Hematopoietic multipotent progenitor cell treated with erythropoietin and hydrocortisone succinate and interleukin-3 and kit ligand, for 15 days (in vitro differentiated cells): ENCODE data around the gene ABCG1.

Source experiments
- DNase-seq: peaks from one replicate; pipeline ENCODE4 v3.0.0-alpha.2; 2015; ENCODE audit warnings: low spot score

Gene ABCG1

GRCh38 chr21:42272109-42272962 is 53.4 kb downstream of the ABCG1 start:
- no peak for DNase-seq

DNA sequence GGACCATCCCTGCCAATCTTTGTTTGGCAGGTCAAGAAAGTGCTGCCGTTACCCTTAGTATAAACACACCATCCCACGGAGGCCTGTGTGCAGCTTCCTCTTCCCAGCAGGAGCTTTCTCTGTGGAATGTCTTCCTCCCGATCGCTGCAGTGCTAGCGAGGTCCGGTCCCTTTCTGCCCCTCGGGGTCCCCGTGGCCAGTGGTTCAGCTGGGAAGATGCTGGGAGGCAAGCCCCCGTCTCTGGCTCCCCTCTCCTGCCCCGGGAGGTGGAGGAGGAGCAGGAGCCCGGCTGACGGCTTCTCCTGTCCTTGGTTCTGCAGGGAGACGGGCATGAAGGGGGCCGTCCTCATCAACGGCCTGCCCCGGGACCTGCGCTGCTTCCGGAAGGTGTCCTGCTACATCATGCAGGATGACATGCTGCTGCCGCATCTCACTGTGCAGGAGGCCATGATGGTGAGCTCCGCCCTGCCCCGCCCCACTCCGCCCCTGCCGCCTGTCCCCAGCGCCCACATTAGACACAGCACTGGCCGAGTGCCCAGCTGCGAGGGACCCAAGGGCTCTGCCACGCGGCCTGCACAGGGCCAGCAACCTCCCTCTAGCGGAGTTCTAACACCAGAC is 54.2 kb downstream of the ABCG1 start:
- DNase-seq = no peak

GRCh38 chr21:42276076-42276475 is 57.1 kb downstream of the ABCG1 start:
- no peak for DNase-seq

DNA sequence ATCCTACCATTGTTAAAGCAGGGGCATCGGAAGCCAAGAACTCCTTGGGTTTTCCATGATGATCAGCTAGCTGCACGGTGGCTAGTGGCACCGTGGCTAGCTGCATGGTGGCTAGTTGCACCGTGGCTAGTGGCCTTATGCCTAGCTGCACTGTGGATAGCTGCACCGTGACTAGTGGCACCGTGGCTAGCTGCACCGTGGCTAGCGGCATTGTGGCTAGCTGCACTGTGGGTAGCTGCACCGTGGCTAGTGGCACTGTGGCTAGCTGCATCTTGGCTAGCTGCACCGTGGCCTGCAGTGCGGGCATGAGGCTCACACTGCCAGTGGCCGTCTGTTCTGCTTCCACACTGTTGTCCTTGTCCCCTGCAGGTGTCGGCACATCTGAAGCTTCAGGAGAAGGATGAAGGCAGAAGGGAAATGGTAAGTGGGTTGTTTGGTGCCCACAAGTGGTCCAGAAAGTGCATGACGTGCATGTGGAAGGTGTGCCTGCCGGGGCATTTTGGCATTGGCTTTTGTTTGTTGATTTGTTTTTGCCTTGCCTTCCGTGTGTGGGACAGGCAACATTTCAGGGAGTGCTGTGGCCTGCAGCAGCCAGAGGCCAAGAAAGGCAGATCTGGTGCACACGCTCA is 57.7 kb downstream of the ABCG1 start:
- no peak for DNase-seq

- DNase-seq = no peak
These were observed 58.7 kb downstream of the ABCG1 start for GRCh38 chr21:42277593-42277992.

GRCh38 chr21:42278451-42279149 is 59.7 kb downstream of the ABCG1 start:
- DNase-seq = no peak

DNA sequence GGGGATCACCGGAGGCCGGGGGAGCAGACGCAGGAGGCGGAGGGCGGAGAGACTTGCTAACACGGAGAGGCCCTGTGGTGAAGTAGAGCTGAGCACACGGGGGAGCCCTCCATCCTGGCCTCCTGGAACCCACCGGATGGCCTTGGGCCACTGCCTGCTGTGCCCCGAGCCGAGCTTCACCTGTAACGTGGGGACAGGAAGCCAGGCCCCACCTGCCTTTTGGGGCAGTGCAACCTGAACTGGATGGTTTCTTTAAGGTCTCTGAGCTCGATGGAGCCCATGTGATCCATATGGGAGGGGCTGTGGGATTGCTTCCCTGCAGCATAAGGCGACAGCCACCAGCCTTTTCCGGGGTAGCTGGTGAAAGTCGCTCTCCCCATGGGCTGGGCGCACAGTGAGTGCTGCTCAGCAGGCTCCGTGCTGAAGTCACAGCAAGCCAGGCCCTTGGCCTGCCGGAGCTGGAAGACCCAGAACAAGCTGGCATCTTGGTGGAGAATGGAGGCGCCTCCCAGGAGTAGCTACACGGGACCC is 60.5 kb downstream of the ABCG1 start:
- no peak for DNase-seq

DNA sequence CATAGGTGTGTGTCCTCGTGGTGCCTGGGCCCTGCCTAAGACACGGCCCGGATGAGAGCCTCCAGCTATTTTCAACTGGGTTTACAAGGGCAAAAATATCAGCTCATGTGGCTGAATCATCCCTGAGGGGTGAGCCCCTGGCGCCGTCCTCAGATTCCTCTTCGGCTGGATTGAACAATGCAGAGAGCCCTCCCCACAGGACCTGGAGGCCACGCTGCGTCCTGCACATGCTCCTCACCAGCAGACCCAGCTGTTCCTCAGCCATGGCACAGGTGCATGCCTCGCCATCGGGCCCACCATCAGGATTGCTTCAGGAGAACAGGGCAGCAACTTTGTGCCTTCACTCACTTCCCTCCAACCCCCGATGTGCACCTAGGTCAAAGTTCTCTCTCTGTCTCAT is 60.9 kb downstream of the ABCG1 start:
- no peak for DNase-seq

DNA sequence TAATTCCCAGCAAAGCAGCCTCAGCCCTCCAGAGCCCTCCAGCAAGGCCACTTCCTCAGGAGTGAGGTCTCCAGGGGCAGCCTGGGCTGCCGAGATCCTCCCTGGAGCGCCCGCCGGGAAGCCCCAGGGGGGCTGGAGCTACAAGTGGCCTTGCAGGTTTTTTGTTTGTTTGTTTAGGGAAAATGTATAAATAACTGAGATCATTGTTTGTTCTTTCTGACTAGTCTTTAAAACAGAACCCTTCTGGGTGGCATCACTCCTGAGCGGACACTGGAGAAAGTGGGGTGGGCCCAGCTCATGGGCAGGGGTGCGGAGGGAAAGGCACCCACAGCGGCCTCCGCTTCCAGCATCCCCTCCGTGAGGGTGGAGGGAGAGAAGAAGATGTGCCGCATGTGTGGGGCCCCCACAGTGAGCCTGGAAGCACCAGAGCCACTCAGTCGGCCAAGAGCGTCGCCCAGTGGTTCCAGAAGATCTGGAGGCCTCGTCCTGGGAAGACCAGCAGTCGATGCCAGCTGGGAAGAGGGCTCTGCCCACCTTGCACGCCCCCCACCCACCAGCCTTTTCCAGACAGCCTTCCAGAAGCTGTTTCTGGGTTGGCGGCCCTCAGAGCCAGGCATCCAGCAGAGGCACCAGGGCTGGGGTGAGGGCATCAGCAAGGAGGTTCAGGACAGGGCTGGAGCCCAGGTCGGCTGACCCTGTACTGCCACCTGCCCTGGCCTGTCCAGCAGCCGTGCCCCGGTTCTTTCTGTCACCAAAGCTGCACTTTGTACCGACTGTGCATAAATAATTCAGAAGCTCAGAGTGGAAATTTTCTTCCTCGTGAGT is 61.6 kb downstream of the ABCG1 start:
- DNase-seq = no peak

DNA sequence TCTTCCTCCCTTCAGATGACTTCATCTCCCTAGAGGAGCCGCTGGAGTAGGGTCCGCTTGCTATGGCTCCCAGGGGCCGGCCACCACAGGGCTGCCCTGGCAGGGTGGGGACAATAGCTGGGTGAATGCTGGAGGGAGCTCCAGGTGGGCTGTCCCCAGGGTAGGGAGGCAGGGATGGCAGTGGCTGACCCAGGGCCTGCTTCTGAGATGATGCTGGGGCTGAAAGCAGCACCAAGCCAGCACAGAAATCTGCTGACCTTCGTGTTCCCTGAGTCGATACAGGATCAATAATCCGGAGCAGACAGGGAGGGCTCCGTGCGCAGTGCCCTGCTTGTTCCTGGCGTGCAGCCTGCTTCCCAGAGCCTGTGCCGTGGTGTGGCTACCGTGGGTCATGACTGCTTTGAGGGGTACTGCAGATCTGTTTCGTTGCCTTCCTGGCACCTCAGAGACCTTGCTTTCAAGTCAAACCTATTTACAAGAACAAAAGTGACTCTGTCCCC is 62.3 kb downstream of the ABCG1 start:
- no peak for DNase-seq

DNA sequence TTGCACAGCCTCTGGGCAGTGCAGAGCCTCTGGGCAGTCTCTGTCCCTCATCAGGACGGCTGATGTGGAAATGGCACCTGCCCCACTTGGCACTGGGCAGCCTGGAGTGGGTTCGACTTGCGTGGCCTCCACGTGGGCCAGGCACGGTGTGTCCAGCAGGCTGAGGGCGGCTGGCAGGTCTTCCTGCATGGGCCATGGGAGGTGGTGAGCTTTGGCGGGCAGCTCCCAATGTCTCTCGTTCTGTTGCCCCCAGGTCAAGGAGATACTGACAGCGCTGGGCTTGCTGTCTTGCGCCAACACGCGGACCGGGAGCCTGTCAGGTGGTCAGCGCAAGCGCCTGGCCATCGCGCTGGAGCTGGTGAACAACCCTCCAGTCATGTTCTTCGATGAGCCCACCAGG is 63.1 kb downstream of the ABCG1 start:
- no peak for DNase-seq

- DNase-seq = no peak
These were observed 63.8 kb downstream of the ABCG1 start for GRCh38 chr21:42282715-42283114.

GRCh38 chr21:42285569-42286245 is 66.8 kb downstream of the ABCG1 start:
- DNase-seq = no peak

- no peak for DNase-seq
These were observed 67.5 kb downstream of the ABCG1 start for GRCh38 chr21:42286416-42286815.

DNA sequence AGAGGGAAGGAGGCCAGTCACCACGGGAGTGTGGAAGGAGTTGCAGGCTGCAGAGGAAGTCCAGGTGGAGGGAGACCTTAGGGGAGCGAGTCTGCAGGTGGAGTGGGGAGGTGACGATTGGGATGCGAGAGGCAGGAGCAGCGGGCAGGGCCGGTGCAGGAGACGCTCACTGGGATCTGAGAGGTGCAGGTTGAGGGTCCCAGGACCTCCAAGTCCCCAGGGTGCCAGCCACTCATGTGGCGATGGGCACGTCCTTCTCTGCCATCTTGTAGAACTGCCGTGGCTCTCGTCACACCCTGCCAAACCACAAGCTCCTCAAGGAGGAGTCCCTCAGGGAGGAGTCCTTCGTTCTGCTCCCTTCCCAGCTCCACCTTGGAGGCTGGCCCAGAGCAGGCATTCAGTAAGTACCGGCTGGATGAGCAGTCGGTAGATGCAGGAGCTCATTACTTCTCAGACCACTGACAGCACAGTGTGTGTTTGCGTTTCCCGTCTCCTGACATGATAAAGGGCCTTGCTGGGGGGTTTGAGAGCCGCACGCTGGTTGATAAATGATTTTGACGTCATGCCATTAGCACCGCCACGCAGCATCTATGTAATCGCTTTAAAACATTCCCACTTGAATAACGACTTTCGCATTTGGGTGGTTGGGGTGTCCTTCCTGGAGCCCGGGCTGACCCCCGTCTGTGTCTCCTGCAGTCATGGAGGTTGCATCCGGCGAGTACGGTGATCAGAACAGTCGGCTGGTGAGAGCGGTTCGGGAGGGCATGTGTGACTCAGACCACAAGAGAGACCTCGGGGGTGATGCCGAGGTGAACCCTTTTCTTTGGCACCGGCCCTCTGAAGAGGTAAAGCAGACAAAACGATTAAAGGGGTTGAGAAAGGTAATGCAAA is 68.5 kb downstream of the ABCG1 start:
- DNase-seq = no peak

DNA sequence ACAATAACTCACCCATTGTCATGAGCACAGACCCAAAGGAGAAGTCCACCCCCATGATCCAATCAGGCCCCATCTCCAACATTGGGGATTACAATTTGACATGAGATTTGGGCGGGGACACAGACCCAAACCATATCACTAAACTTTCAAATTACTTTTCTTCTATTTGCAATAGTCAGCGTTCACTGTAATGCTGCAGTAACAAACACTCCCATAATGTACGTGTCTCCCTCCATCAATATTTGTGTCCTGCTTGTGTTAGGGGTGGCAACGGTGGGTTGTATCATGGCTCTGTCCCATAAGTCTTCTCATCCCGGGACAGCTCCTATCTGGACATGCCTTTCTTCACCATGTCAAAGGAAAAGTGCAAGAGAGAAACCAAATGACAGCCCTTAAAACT is 70.0 kb downstream of the ABCG1 start:
- no peak for DNase-seq

DNA sequence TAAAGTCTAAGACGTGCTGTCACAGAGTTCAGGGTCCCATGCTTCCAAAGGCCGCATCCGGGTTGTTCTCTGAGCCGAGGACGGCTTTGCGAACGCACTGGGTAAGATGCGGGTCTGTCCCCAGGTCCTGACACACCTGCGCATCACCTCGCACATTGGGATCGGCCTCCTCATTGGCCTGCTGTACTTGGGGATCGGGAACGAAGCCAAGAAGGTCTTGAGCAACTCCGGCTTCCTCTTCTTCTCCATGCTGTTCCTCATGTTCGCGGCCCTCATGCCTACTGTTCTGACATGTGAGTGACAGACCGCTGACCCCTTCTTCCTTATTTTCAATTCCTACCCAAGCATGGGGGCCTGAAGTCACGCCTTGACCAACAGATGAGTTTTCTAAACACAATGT is 71.0 kb downstream of the ABCG1 start:
- no peak for DNase-seq

GRCh38 chr21:42290505-42290904 is 71.6 kb downstream of the ABCG1 start:
- DNase-seq = no peak

- no peak for DNase-seq
These were observed 72.2 kb downstream of the ABCG1 start for GRCh38 chr21:42291003-42291750.
